GM13976 (cell line): ENCODE results near the gene C17orf50.

ENCODE experiments used
- DNase-seq: peaks from one replicate; pipeline ENCODE4 v3.0.0; 2012; ENCODE audit warnings: low spot score
- CTCF ChIP-seq: IDR thresholded peaks from 2 replicates; pipeline ENCODE4 v1.5.1; 2012; ENCODE audit warnings: borderline replicate concordance, mild to moderate bottlenecking; ENCODE audit not compliant: insufficient read depth; ENCODE audit errors: extremely low read depth, missing control alignments, control extremely low read depth
- in situ Hi-C: fragments of 300-500 bp; cut with MboI; formaldehyde crosslinking; loops from one replicate; pipeline ENCODE4 v1.12.0; 2022; ENCODE audit warnings: low sequenced_read_pairs, mixed read lengths, inconsistent platforms; ENCODE audit not compliant: unreplicated experiment

Gene C17orf50

GRCh38 chr17:35766489-35766877 lies 5.8 kb downstream of the C17orf50 start:
- in situ Hi-C loops = no loop called here
- no peak for TF ChIP-seq CTCF
- DNase-seq = no peak

- peak; percentile 72 for DNase-seq
- TF ChIP-seq CTCF = peak; percentile 34
- in situ Hi-C loops = no loop called here
Observed at GRCh38 chr17:35766903-35767510, 6.3 kb downstream of the C17orf50 start.

- no peak for TF ChIP-seq CTCF
- in situ Hi-C loops = no loop called here
- no peak for DNase-seq
Observed at GRCh38 chr17:35768797-35769196, 8.1 kb downstream of the C17orf50 start.

- no peak for DNase-seq
- no peak for TF ChIP-seq CTCF
- in situ Hi-C loops = no loop called here
Observed at GRCh38 chr17:35769895-35770486, 9.3 kb downstream of the C17orf50 start.

- in situ Hi-C loops = no loop called here
- no peak for DNase-seq
- no peak for TF ChIP-seq CTCF
Observed at GRCh38 chr17:35773129-35773528, 12.4 kb downstream of the C17orf50 start.

- in situ Hi-C loops = no loop called here
- DNase-seq = no peak
- TF ChIP-seq CTCF = no peak
Observed at GRCh38 chr17:35773679-35774425, 13.2 kb downstream of the C17orf50 start.
